WERI-Rb-1 (cell line): Measurements from ENCODE around the gene RAB7B.

ENCODE experiments used
- DNase-seq: peaks from one replicate; pipeline ENCODE4 v3.0.0-alpha.2; 2020
- H3K27ac ChIP-seq: fragments of 250-450 bp; sonication (Bioruptor Pico); 2 replicates; pipeline ENCODE4 v1.5.1; 2020; ENCODE audit warnings: mild to moderate bottlenecking, moderate library complexity
- H3K27me3 ChIP-seq: fragments of 250-450 bp; sonication (Bioruptor Pico); 2 replicates; pipeline ENCODE4 v1.5.1; 2021; ENCODE audit warnings: mild to moderate bottlenecking, low read depth, moderate library complexity; ENCODE audit not compliant: insufficient read depth, severe bottlenecking
- H3K36me3 ChIP-seq: fragments of 250-450 bp; sonication (Bioruptor Pico); 2 replicates; pipeline ENCODE4 v1.5.1; 2020; ENCODE audit warnings: mild to moderate bottlenecking, moderate library complexity
- H3K4me3 ChIP-seq: 2 replicates; pipeline ENCODE4 v1.5.1; 2011; ENCODE audit warnings: low read depth, mild to moderate bottlenecking, control low read depth, low read length
- H3K9me3 ChIP-seq: fragments of 250-450 bp; sonication (Bioruptor Pico); 2 replicates; pipeline ENCODE4 v1.5.1; 2021; ENCODE audit warnings: mild to moderate bottlenecking, moderate library complexity; ENCODE audit not compliant: severe bottlenecking
- TF ChIP-seq, protein P1 (sequence below): IDR thresholded peaks from 2 replicates; pipeline ENCODE4 v1.5.1; 2011; ENCODE audit warnings: low read depth, mild to moderate bottlenecking, control low read depth, inconsistent platforms, low read length

Gene RAB7B

DNA sequence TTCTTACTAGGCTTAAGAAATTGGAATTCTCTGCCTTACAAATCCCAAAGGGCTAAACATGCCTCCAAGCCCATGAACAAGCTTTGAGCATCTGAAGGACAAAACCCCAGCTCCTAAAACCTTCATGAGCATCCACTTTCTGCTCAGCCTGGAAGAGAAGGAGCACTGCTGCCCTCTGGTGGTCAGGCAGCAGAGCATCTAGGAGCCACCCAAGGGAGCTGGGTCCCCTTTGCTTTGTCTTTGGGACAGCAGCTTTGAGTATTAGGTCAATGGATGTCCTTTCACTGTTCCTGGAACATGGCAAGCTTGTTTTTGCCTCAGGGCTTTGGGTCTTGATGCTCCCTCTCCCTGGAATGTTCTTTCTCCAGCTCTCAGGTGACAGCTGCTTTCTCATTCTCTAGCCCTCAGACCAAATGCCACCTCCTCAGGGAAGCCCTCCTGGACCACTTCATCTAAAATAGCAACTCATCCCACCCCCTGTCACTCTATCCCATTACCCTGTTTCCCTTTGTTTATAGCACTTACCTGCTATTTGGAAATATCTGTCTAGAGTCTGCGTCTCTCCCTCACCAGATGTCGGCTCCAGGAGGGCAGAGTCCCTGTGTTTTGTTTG lies 25.7 kb downstream of the RAB7B start:
- no peaks in the 10 kb centered on the region for H3K9me3 ChIP-seq
- H3K36me3 ChIP-seq, result no peaks in the 10 kb centered on the region
- TF ChIP-seq, protein P1, sequence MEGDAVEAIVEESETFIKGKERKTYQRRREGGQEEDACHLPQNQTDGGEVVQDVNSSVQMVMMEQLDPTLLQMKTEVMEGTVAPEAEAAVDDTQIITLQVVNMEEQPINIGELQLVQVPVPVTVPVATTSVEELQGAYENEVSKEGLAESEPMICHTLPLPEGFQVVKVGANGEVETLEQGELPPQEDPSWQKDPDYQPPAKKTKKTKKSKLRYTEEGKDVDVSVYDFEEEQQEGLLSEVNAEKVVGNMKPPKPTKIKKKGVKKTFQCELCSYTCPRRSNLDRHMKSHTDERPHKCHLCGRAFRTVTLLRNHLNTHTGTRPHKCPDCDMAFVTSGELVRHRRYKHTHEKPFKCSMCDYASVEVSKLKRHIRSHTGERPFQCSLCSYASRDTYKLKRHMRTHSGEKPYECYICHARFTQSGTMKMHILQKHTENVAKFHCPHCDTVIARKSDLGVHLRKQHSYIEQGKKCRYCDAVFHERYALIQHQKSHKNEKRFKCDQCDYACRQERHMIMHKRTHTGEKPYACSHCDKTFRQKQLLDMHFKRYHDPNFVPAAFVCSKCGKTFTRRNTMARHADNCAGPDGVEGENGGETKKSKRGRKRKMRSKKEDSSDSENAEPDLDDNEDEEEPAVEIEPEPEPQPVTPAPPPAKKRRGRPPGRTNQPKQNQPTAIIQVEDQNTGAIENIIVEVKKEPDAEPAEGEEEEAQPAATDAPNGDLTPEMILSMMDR, result peak; percentile 100
- peak; percentile 94 for DNase-seq
- no peak overlapping the region for H3K27ac ChIP-seq
- H3K27me3 ChIP-seq, result no peaks in the 10 kb centered on the region
- no peak overlapping the region for H3K4me3 ChIP-seq

DNA sequence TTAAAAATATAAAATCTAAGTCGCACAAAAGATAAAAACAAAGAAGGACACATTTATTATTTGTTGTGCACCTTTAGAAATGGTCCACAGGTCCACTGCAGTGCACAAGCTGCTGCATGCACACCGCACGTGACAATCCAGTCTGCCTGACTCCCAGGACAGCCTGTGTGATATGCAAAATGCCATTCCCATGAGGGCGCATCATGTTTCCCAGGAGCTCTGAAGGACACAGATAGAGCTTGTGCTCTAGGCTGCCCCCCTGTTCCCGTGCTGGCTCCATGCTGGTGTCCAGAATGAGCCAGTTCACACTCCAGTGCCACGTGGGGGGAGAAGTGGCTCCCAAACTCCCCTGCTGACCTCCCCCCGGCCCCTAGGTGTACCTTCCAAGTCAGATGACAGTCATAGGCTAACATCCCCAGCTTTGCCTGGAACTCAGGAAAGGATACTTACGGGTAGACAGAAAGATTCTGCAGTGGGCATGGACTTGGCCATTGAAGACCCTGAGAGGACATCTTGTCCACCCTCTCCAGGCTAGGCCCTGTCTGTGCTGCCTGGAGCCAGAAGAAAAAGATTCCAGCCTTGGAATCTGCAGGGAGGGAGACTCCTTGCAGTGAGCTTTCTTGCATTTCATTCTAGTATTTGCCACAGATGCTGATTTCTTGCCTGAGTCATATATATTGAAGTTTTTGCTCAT lies 26.3 kb downstream of the RAB7B start:
- no peak overlapping the region for H3K4me3 ChIP-seq
- TF ChIP-seq, protein P1, result peak; percentile 71
- H3K27ac ChIP-seq, result no peak overlapping the region
- no peaks in the 10 kb centered on the region for H3K27me3 ChIP-seq
- no peaks in the 10 kb centered on the region for H3K9me3 ChIP-seq
- H3K36me3 ChIP-seq, result no peaks in the 10 kb centered on the region
- peak; percentile 87 for DNase-seq

DNA sequence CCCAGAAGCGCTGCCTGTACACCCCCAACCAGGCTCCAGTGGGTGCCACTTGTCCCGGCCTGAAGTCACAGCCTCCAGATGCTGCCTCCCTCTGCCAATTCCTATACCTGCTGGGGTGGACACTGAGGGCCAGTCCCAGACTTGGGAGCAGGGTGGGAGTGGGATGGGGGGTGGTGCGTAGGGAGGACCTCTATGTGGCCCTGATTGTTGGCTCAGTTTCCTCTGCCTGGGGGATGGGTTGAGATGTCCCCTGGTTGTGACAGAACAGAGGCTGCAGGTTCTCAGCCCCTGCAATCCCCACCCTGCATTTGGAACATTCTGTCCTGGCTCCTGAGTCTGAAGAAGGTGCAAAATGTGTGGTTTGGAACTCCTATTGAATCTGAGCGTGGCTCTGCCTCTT lies 27.2 kb downstream of the RAB7B start:
- no peak overlapping the region for H3K4me3 ChIP-seq
- H3K27me3 ChIP-seq, result no peaks in the 10 kb centered on the region
- no peaks in the 10 kb centered on the region for H3K36me3 ChIP-seq
- H3K9me3 ChIP-seq, result no peaks in the 10 kb centered on the region
- no peak for DNase-seq
- no peak overlapping the region for H3K27ac ChIP-seq
- TF ChIP-seq, protein P1, result no peak

DNA sequence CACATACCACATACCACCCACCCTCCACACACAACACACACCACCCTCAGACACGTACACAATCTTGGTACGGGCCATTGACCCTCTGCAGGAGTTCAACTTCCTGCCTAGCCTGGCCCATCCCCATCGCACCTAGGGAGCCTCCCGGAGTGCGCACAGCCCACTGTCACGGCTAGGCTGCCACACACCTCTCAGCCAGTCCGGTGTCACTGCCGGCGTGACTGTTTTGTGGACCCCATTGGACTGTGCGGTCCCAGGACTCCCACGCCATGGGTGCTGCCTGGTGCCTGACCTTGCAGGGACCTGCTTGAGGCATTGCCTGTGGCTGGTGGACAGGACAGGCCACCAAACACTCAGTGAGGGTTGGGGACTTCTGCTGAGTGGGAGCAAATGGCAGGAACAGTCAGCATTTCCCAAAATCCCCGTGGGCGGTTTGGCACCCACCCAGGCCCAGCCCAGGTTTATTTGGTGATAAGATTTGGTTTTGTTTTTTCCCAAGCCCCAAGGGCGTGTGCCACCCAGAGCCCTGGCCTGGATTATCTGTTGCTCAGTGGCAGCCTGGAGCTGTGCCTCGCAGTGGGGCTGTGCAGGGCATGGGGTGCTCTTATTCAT lies 27.7 kb downstream of the RAB7B start:
- DNase-seq, result no peak
- Histone ChIP-seq H3K27me3 (no peaks in the 10 kb centered on the region), H3K4me3 (no peak overlapping the region), H3K36me3 (no peaks in the 10 kb centered on the region), H3K9me3 (no peaks in the 10 kb centered on the region), H3K27ac (no peak overlapping the region)
- TF ChIP-seq, protein P1, result no peak

DNA sequence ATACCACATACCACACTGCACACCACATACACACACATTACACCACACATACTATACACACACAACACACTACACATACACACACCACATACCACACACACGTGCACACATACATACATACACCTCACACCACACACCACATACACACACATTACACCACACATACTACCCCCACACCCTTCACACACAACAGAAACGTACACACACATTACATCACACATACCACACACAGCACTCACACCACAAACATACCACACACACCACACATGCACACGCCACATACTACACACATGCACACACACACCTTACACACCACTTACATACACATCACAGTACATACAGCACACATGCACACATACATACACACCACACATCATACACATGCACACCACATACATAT lies 28.5 kb downstream of the RAB7B start:
- TF ChIP-seq, protein P1, result no peak
- Histone ChIP-seq H3K36me3 (no peaks in the 10 kb centered on the region), H3K9me3 (no peaks in the 10 kb centered on the region), H3K27me3 (no peaks in the 10 kb centered on the region), H3K27ac (no peak overlapping the region), H3K4me3 (no peak overlapping the region)
- no peak for DNase-seq
